ENCODE measurements around the gene RBSN.

- TF ChIP-seq, protein P1, sequence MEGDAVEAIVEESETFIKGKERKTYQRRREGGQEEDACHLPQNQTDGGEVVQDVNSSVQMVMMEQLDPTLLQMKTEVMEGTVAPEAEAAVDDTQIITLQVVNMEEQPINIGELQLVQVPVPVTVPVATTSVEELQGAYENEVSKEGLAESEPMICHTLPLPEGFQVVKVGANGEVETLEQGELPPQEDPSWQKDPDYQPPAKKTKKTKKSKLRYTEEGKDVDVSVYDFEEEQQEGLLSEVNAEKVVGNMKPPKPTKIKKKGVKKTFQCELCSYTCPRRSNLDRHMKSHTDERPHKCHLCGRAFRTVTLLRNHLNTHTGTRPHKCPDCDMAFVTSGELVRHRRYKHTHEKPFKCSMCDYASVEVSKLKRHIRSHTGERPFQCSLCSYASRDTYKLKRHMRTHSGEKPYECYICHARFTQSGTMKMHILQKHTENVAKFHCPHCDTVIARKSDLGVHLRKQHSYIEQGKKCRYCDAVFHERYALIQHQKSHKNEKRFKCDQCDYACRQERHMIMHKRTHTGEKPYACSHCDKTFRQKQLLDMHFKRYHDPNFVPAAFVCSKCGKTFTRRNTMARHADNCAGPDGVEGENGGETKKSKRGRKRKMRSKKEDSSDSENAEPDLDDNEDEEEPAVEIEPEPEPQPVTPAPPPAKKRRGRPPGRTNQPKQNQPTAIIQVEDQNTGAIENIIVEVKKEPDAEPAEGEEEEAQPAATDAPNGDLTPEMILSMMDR (IDR thresholded peaks at IDR 0.05), result no peak
- peak in 1 of 2 donors; percentile 7 for TF ChIP-seq POLR2A (IDR thresholded peaks at IDR 0.05)
Measured at GRCh38 chr3:15102256-15102655, 3.3 kb upstream of the RBSN start.

Data from adrenal gland (tissue), 5 donors.